HG03095 (cell line): ENCODE results near the gene MVP.
A peak's percentile ranks its signal among the peaks of the same experiment; 100 is the strongest.

Experiments used
- ATAC-seq: cut with Tn5 transposase; IDR thresholded peaks from one replicate; pipeline ENCODE4 v1.9.1; 2021; ENCODE audit warnings: moderate library complexity; ENCODE audit not compliant: unreplicated experiment

MVP gene

DNA sequence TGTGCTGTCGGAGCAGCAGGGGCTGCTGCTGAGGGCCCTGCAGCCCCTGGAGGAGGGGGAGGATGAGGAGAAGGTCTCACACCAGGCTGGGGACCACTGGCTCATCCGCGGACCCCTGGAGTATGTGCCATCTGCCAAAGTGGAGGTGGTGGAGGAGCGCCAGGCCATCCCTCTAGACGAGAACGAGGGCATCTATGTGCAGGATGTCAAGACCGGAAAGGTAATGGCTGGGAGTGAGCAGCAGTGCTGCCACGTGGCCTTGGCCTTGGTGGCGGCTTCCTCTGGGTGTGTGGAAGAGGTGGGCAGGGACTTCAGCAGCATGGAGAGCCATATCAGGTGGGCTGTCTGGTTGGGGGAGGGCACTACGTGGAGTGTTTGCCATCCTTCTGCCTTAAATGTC lies 20.0 kb downstream of the MVP start:
- ATAC-seq = no peak

DNA sequence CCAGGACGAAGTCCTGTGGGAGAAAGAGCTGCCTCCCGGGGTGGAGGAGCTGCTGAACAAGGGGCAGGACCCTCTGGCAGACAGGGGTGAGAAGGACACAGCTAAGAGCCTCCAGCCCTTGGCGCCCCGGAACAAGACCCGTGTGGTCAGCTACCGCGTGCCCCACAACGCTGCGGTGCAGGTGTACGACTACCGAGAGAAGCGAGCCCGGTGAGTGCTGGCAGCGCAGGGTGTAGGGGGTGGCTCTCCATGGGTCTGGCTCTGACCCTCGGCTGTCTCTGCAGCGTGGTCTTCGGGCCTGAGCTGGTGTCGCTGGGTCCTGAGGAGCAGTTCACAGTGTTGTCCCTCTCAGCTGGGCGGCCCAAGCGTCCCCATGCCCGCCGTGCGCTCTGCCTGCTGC lies 21.4 kb downstream of the MVP start:
- no peak for ATAC-seq

DNA sequence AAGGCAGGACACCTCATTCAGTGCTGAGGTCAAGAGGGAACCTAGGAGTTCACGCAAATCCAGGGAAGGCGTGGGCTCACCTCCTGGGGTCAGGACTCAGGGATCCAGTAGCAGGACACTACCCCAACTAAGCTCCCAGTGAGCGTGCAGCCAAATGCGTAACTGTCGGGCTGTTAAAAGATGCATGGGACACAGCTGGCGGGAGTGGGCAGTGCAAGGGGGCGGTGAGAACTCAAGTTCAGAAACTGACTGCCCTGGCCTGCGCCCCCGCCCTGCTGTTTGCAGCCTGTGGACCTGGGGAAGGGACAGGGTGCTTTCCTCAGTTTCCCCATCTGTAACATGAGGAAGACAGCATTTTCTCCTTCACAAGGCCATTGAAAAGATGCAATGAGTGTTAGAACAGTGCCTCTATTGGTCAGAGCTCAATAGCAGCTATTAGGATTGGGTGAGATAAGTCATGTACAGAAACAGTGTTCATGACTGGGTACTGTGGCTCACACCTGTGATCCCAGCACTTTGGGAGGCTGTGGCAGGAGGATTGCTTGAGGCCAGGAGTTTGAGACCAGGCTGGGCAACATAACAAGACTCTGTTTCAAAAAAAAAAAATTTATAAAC lies 22.6 kb downstream of the MVP start:
- no peak for ATAC-seq

DNA sequence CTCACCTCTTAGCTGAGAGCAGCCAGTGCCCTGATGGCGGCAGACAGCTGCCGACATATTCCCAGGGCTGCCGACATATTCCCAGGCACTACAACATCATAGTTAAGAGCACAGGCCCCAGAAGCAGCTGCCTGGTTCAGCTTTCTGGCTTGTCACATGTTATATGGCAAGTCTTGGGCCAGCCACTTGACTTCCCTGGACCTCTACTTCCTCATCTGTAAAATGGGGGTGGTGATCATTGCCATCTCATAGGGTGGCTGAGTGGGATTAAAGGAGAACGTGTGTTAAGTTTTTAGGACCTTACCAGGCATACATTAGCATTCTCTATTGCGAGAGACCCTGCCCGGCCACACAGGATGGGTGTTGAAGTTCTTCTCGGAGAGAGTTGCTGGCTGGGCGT lies 23.7 kb downstream of the MVP start:
- ATAC-seq = no peak

DNA sequence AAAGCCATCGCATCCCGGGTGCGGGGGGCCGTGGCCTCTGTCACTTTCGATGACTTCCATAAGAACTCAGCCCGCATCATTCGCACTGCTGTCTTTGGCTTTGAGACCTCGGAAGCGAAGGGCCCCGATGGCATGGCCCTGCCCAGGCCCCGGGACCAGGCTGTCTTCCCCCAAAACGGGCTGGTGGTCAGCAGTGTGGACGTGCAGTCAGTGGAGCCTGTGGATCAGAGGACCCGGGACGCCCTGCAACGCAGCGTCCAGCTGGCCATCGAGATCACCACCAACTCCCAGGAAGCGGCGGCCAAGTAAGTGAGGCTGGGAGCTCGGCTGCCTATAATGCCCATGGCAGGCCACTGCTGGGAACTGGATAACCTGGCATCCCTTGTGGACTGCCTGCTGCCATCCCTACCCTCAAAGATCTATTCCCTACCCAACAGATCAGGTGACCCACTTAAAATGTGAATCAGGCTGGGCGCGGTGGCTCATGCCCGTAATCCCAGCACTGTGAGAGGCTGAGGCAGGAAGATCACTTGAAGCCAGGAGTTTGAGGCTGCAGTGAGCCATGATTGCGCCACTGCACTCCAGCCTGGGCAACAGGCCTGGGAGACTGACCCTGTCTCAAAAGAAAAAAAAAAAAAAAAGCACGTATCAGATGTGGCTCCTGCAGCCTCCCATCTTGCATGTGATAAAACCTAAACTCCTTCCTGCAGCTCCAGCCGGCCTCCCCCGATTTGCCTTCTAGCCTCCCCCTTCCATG lies 24.5 kb downstream of the MVP start:
- ATAC-seq = no peak

DNA sequence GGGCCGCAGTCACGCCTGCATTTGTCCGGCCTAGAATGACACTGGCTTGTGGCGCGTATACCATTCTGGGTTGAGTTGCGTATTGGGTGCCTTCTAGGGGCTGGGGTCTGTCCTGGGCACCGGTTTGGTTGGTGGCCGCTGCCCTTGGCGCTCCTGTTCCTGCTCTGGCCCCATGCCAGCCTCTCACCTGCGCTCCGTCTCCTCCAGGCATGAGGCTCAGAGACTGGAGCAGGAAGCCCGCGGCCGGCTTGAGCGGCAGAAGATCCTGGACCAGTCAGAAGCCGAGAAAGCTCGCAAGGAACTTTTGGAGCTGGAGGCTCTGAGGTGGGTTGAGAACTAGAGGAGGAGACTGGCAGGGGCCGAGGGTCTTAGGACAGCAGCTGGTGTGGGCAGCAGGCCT lies 25.4 kb downstream of the MVP start:
- no peak for ATAC-seq

DNA sequence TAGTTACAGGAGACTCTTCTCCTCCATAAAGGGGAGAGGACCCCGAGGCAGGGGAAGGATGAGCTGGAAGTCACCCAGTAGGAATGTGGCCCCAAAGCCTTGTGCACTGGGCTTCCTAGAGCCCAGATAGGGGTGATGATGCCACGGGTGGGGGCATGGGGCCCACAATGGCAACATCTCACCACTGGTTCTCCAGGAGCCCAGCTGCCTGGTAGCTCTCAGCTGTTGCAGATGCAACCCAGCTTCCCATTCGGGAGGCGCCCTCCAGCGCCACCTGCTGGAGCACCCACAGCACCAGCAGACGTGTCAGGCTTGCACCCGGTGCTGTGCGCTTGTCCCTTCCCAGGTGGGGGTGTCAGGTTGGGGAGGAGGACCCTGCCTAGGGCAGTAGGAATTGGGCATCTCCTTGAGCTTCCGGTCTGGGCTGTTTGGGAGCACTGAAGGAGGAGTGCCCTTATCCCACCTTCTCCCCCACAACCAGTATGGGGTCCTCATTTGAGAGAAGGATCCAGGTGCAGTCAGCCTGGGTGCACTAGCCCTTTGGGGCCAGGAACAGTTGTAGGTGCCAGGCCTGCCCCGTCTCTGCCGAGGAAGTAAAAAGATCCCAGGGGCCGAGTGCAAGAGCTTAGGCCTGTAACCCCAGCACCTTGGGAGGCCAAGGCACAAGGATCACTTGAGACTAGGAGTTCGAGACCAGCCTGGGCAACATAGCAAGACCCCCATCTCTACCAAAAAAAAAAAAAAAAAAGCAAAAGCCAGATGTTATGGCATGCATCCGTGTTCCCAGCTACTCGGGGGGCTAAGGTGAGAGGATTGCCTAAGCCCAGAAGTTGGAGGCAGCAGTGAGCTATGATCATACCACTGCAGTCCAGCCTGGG lies 28.4 kb downstream of the MVP start:
- peak; percentile 60 for ATAC-seq

DNA sequence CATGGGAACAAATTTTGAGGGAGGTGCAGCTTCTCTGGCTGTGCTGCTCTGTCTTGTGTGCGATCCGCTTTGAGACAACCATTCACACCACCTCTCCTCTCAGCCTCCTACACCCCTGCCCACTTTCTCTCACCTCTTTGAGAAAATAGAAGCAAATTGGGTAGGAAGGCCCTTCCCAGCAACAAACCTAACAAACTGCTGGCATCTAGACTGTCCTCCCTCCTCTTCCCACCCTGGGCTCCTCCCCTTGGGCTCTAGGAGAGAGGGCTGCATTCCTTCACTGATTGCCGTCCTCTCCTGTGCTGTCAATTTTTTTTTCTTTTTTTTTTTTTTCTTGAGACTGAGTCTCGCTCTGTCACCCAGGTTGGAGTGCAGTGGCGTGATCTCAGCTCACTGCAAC lies 29.2 kb downstream of the MVP start:
- ATAC-seq = no peak

DNA sequence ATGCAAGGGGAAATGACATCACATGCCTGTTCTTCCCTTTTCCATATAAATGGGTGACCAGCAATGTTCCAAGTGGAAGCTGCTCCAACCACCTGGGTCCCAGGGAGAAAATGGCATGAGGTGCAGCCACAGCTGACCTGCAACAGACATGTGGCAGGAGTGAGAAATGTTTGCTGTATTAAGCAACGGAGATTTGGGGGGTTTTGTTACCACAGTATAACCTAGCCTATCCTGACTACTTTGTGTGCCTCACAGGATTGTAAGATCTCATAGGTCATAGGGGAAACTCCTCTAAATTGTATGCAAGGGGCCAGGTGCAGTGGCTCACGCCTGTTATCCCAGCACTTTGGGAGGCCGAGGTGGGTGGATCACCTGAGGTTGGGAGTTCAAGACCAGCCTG lies 30.7 kb downstream of the MVP start:
- no peak for ATAC-seq

DNA sequence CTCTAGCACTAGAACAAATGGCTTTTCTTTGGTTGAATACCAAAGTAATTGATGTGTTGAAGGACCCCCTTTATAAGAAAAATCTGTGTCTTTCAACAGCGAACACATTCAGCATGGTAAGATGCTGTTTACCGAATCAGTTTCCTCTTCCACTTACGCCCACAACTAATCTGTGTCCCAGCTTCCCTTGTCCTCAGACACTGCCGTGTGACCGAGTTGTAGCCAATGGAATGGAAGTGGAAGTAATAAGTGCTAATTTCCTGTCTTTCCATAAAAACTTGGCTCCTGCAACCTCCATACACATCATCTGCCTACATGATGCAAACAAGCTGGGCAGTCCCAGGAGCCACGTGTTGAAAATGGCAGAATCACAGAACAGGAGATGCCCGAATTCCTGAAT lies 32.4 kb downstream of the MVP start:
- ATAC-seq = no peak

DNA sequence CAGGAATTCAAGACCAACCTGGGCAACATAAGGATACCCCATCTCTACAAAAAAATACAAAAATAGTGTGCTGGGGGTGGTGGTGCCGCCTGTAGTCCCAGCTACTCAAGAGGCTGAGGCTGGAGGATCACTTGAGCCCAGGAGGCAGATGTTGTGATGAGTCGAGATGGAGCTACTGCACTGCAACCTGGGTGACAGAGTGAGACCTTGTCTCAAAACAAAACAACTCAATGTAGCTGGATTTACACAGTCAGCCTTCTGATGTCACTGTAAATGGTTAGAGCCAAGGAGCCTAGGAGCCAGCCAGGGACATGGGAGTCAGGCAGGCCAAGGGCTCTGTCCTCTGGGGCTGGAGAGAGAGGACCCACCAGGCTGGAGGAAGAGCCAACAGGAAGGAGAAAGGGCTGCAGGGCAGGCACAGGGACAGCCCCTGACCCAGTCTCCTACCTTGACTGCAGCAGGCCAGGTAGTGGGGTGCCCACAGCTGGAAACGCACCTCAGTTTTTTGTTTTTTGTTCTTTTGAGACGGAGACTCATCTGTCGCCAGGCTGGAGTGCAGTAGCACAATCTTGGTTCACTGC lies 34.3 kb downstream of the MVP start:
- ATAC-seq = no peak

DNA sequence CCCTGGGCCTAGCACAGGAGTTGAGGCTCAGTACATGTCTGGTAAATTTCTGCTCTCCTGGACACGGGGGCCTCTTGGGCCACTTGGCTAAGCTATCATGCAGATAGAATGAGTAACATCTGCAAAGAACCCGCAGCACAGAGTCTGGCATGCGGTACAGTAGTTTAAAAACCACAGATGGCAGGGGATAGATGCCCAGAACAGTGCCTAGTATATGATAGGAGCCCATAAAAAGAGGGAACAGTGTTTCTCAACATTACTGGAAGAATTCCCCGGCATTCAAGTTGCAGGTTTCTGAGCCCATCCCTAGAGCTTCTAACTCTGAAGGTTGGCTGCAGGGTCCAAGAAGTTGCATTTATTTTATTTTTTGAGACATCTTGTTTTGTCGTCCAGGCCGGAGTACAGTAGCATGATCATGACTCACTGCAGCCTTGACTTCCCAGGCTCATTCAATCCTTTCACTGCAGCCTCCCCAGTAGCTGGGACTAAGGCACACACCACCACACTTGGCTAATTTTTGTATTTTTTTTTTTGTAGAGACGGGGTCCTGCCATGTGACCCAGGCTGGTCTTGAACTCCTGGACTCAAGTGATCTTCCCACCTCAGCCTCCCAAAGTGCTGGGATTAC lies 37.0 kb downstream of the MVP start:
- no peak for ATAC-seq

DNA sequence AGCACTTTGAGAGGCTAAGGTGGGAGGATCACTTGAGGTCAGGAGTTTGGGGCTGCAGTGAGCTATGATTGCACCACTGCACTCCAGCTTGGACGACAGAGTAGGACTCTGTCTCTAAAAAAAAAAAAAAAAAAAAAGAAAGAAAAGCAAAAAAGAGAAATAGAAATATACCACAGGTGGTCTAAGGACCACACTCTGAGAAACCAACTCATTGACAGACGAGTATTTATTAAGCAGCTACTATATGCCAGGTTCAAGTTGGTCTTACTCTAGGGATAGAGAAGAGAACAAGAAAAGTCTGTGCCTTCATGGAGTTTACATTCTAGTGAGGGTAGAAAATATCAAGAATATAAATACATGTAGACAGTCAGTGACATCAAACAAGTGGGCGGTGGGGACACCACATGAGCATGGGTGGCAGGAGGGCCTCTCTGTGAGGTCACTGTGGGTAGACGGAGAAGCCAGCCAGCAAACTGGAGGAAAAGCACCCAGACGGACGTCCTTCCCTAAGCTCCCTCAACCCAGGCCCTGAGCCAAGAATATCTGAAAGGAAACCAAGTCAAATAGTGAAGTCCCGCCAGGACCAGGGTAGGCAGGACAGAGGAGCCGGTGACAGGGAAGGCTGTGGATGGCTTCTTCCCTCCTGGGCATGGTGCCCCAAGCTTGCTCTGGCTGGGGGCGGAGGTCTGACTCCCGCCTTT lies 38.0 kb downstream of the MVP start:
- no peak for ATAC-seq

DNA sequence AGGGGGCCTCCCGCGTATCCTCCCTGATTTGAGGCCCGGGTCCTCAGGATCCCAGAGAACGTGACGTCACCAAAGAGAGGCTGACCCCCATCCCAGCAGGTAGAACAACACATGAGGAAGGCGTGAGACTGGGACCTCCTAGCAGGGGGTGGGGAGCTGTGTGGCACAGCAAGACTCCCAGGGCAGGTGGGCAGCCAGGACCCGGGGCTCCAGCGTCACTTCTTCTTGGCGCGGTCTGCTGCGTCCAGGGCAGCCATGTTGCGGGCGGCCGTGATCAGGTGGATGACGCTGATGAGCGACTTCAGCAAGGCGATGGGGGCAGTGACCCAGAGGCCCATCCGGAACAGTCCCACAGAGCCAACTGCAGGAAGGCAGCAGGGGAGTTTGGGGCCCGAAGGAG lies 38.7 kb downstream of the MVP start:
- ATAC-seq = no peak

DNA sequence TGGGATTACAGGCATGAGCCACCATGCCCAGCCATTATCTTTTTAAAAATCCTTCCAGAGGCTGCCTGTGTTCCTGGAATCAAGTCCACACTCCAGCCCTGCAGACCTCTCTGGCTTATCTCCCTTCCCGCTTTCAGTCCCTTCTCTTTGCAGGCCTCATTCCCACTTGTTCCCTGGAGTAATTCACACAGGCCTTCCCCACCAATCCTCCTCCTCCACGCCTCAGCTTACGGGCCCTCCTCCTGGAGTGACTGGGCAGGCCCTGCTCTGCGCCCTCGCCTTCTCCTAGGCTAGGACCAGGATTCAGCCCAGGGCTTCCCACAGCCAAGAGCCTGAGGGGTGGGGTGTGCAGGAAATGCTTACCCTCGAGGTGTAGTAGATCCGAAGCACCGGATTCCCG lies 40.0 kb downstream of the MVP start:
- no peak for ATAC-seq

DNA sequence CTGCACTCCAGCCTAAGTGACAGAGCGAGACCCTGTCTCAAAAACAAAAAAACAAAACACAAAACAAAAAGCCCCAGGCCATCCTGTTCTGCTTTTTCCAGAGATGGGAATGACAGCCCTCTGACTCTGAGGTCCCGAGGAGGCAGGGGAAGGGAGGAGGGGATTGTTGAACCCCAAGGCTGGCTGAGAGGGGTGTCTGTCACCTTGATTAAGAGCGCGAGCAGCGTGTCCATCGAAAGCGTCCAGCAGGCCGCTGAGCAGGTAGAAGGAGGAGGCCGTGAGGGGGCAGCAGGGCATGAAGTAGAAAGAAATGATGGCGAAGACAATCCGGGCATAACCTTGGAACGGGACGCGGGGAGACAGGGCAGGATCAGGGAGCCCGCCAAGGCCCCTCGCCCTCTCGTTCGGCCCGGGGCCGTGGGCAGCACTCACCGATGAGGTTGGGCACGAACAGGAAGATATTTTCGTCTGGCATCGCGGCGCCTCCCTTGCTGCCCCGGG lies 42.2 kb downstream of the MVP start:
- no peak for ATAC-seq

DNA sequence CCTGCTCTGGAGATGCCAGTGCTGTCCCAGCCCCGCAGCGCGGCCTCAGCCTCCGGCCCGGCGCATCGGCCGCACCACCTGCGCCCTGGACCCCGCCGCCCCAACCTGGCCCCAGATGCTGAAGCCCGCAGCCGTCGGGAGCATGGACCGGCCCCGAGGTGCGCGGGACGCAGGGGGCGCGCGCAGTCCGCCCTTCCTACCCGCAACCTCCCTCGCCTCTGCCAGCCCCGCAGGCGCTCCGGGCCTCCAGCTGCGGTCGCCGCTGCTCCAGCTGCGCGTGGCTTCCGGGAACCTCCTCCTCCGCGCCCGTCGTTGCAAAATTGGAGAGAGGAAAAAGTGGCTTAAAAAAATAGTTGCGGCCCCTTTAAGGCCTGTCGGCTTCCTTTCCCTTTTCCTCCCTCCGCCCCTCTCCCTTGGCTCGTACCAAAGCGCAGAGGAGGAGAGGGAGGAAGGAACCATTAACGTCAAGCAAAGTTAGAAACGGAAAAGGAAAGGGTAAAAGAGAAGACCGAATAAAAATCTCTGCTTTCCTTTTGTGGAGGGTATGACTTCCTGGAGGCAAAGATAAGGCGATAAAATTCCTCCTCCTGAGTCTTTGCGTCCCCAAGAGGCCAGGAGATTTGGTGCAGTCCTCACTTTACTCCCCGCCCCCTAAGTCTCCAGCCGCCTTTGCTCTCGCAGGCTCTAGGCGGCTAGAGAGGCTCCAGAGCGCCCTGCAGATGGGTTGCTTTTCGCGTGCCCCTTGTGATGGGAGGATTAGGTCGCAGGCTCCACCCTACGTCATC lies 42.8 kb downstream of the MVP start, which contains the start of gene CDIPT:
CDIPT (minus strand) TSS at position 343 of the 785 bp plus-strand sequence. CDS start 369 bp downstream, outside the sequence.
- ATAC-seq = peak; percentile 84

DNA sequence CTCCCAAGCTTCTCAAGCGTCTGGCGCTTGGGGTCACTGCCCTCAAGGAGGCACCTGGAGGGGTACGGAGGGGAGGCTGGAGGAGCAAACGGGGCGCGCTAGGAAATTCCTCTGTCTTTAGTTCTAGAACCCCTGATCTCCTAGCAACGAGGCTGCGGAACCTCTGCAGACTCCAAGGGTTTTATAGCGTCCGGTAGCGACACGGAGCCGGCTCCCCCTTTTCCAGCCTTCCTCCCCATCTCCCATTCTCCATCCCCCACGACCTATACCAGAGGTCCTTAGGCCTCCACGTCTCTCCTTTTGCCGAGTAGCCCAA lies 43.4 kb downstream of the MVP start:
- no peak for ATAC-seq

DNA sequence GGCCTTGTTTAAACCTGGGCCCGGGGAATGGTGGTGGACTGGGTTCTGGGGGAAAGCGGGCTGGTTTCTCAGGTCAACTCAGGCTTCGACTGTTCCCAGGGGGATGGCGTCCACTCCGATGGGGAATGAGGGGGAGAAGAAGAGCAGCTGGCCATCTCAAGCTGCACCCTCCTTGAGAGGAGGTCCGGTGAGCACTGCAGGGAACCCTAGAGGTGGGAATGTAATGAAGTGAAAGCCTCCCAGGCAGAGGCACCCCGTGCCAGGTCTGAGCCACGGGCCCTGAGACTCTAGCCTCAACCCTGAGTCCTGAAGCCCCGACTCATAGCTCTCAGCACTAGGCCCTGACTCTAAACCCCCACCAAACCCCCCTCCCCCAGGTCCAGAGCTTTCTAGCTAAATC lies 43.9 kb downstream of the MVP start:
- no peak for ATAC-seq
